HUES64 (cell line): ENCODE results near the gene GGT5. TPM values are rescaled to one million over a fixed set of nuclear protein-coding genes. Genes with fewer than 3 reads are reported as not detected.
A peak's percentile ranks its signal among the peaks of the same experiment; 100 is the strongest.
"Not testable (repeated sequence)": the region's sequence is repeated elsewhere in the genome, so short reads cannot be mapped to it uniquely, and the experiment has no call there.

Experiments used
- H3K27ac ChIP-seq: 2 replicates; pipeline ENCODE4 v1.7.0; 2013; ENCODE audit warnings: low read depth, low read length, inconsistent platforms
- H3K27me3 ChIP-seq: 2 replicates; pipeline ENCODE4 v1.6.1; 2013; ENCODE audit warnings: mild to moderate bottlenecking, low read length; ENCODE audit not compliant: insufficient read depth
- H3K36me3 ChIP-seq: 2 replicates; pipeline ENCODE4 v1.6.1; 2013; ENCODE audit warnings: mild to moderate bottlenecking, low read length; ENCODE audit not compliant: insufficient read depth
- H3K4me1 ChIP-seq: 2 replicates; pipeline ENCODE4 v1.6.1; 2013; ENCODE audit warnings: mild to moderate bottlenecking, low read length, moderate library complexity; ENCODE audit not compliant: insufficient read depth
- H3K4me3 ChIP-seq: 2 replicates; pipeline ENCODE4 v1.5.1; 2013; ENCODE audit warnings: mild to moderate bottlenecking, low read length, moderate library complexity
- H3K9ac ChIP-seq: 2 replicates; pipeline ENCODE4 v1.6.1; 2013; ENCODE audit warnings: mild to moderate bottlenecking, low read depth, low read length
- H3K9me3 ChIP-seq: 2 replicates; pipeline ENCODE4 v1.6.1; 2013; ENCODE audit warnings: low read depth, low read length; ENCODE audit not compliant: insufficient read depth
- WGBS: fragments of 150-250, 120-280 bp; methylation state at CpG from one replicate; pipeline ENCODE4 v1.1.7; 2013; ENCODE audit warnings: missing lambda C conversion rate; 5-methylcytosine and 5-hydroxymethylcytosine counted together
- polyA plus RNA-seq, 2 experiments: library from polyadenylated mRNA; stranded (reverse); fragments of 50-300 nt; gene quantifications; one replicate each; pipeline ENCODE4 v1.2.3, GENCODE V29; 2013

Gene GGT5, protein sequence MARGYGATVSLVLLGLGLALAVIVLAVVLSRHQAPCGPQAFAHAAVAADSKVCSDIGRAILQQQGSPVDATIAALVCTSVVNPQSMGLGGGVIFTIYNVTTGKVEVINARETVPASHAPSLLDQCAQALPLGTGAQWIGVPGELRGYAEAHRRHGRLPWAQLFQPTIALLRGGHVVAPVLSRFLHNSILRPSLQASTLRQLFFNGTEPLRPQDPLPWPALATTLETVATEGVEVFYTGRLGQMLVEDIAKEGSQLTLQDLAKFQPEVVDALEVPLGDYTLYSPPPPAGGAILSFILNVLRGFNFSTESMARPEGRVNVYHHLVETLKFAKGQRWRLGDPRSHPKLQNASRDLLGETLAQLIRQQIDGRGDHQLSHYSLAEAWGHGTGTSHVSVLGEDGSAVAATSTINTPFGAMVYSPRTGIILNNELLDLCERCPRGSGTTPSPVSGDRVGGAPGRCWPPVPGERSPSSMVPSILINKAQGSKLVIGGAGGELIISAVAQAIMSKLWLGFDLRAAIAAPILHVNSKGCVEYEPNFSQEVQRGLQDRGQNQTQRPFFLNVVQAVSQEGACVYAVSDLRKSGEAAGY
- not detected for polyA plus RNA-seq (2013, experiment 1 of 2)
- polyA plus RNA-seq (2013, experiment 2 of 2), result not detected

GRCh38 chr22:24245030-24245431 lies at the start of gene GGT5:
Gene GGT5 (minus strand): TSS chr22:24245082. CDS start chr22:24244725, 357 bp downstream.
- not testable (repeated sequence) for H3K9ac ChIP-seq, H3K27me3 ChIP-seq, H3K27ac ChIP-seq, H3K4me3 ChIP-seq, H3K9me3 ChIP-seq, H3K4me1 ChIP-seq, H3K36me3 ChIP-seq
- WGBS, result 75% methylated on average over 11 of the region's 12 CpGs

GRCh38 chr22:24292202-24292830 lies 47.4 kb upstream of the GGT5 start:
- H3K27ac ChIP-seq, H3K36me3 ChIP-seq, H3K9me3 ChIP-seq, H3K4me3 ChIP-seq, H3K9ac ChIP-seq, H3K27me3 ChIP-seq: not testable (repeated sequence)
- peaks cover 14% of the 10 kb centered on the region for H3K4me1 ChIP-seq
- no CpG with 5 or more reads among the region's 3 CpGs for WGBS

GRCh38 chr22:24291515-24292201 lies 46.8 kb upstream of the GGT5 start:
- H3K27ac ChIP-seq, result no peak overlapping the region
- H3K4me1 ChIP-seq, result peaks cover 14% of the 10 kb centered on the region
- WGBS, result 91% methylated on average over 3 of the region's 3 CpGs
- H3K4me3 ChIP-seq, result no peak overlapping the region
- H3K9me3 ChIP-seq, result no peaks in the 10 kb centered on the region
- H3K36me3 ChIP-seq, result no peaks in the 10 kb centered on the region
- H3K27me3 ChIP-seq, result no peaks in the 10 kb centered on the region
- H3K9ac ChIP-seq, result no peak overlapping the region

GRCh38 chr22:24290459-24290858 lies 45.6 kb upstream of the GGT5 start:
- Histone ChIP-seq H3K36me3 (no peaks in the 10 kb centered on the region), H3K9me3 (no peaks in the 10 kb centered on the region), H3K4me1 (peaks cover 21% of the 10 kb centered on the region), H3K4me3 (no peak overlapping the region), H3K27ac (no peak overlapping the region), H3K27me3 (no peaks in the 10 kb centered on the region), H3K9ac (no peak overlapping the region)

GRCh38 chr22:24289741-24290163 lies 44.9 kb upstream of the GGT5 start:
- Histone ChIP-seq H3K27me3 (no peaks in the 10 kb centered on the region), H3K36me3 (no peaks in the 10 kb centered on the region), H3K4me3 (no peak overlapping the region), H3K9me3 (no peaks in the 10 kb centered on the region), H3K4me1 (peaks cover 28% of the 10 kb centered on the region), H3K27ac (no peak overlapping the region; the same call in 1 of the 2 replicates), H3K9ac (no peak overlapping the region)
- WGBS, result 73% methylated on average over 4 of the region's 4 CpGs

GRCh38 chr22:24289114-24289513 lies 44.2 kb upstream of the GGT5 start:
- H3K27me3 ChIP-seq, result no peaks in the 10 kb centered on the region
- no peaks in the 10 kb centered on the region for H3K9me3 ChIP-seq
- H3K27ac ChIP-seq, result peak overlapping the region; percentile 1; the same call in 1 of the 2 replicates
- peaks cover 31% of the 10 kb centered on the region for H3K4me1 ChIP-seq
- H3K36me3 ChIP-seq, result no peaks in the 10 kb centered on the region
- no peak overlapping the region for H3K9ac ChIP-seq
- 78% methylated on average over 4 of the region's 4 CpGs for WGBS
- no peak overlapping the region for H3K4me3 ChIP-seq

DNA sequence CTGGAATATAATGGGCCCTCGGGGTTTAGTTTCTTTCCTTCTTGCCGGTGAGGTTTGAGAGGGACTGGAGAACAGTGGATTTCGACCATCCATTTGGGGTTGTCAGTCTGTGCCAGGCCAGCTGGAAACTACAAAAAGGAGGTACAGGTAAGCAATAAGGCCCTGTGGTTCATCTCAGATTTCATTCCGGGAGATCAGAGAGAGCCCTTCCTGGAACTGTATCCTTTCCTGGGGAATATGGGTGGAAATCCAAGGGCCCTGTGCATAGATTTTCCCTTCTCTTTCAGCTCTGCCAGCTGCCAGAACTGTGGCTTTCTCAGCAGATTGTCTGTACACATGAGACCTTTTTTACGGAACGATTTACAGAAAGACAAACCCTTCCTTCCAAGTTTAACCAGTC lies 42.9 kb upstream of the GGT5 start:
- not testable (repeated sequence) for H3K27me3 ChIP-seq, H3K36me3 ChIP-seq, H3K9ac ChIP-seq, H3K9me3 ChIP-seq, H3K4me3 ChIP-seq, H3K27ac ChIP-seq
- H3K4me1 ChIP-seq, result peaks cover 31% of the 10 kb centered on the region
- WGBS, result 96% methylated on average over 6 of the region's 6 CpGs

GRCh38 chr22:24287212-24287611 lies 42.3 kb upstream of the GGT5 start:
- not testable (repeated sequence) for H3K27me3 ChIP-seq, H3K27ac ChIP-seq, H3K36me3 ChIP-seq, H3K9ac ChIP-seq, H3K4me3 ChIP-seq, H3K9me3 ChIP-seq
- peaks cover 31% of the 10 kb centered on the region for H3K4me1 ChIP-seq
- WGBS, result 100% methylated on average over 1 of the region's 9 CpGs

DNA sequence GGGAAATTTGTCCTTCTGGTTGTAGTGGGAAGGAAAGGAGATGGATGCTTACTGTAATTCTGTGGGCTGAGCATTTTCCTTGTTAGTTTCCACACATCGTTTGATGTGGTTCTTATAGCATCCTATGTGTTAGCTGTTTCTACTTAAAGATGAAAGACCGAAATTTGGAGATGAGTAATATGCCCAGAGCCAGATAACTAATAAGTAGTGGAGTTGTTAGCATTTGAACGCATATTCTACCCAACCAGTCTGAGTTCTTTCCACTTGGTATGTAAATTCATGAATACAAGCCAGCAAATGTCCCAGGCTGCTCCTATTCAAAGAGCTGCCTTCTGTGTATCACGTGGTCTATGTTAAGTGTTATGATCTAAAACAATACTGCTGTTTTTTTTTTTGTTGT lies 40.4 kb upstream of the GGT5 start:
- H3K4me3 ChIP-seq, result no peak overlapping the region
- H3K36me3 ChIP-seq, result no peaks in the 10 kb centered on the region
- no peaks in the 10 kb centered on the region for H3K27me3 ChIP-seq
- no peak overlapping the region for H3K27ac ChIP-seq
- H3K4me1 ChIP-seq, result peaks cover 31% of the 10 kb centered on the region
- no peak overlapping the region for H3K9ac ChIP-seq
- H3K9me3 ChIP-seq, result no peaks in the 10 kb centered on the region
- WGBS, result 61% methylated on average over 4 of the region's 4 CpGs

DNA sequence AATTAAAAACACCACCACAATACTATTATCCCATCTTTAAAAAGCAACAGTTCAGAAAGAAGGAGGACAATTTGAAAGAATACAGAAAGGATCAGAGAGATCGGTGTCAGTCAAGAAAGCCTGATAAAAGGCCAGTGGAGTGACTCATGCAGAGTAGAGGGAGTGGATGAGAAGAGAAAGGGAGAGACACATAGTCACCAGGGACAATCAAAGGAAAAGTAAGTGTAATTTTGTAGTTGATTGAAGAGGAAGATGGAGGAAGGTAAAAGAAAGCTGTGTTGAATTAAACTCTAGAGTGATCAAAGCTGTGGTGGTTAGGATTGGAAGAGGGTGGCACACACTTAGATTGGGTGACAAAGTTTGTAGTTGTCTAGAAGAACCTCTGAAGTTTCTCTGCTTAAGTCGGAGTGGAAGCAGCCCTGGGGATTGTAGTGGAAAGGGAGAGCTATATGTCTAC lies 39.9 kb upstream of the GGT5 start:
- H3K9ac ChIP-seq, result no peak overlapping the region
- no peaks in the 10 kb centered on the region for H3K36me3 ChIP-seq
- H3K27ac ChIP-seq, result no peak overlapping the region
- H3K27me3 ChIP-seq, result no peaks in the 10 kb centered on the region
- H3K4me1 ChIP-seq, result peaks cover 27% of the 10 kb centered on the region
- no peaks in the 10 kb centered on the region for H3K9me3 ChIP-seq
- H3K4me3 ChIP-seq, result no peak overlapping the region
- WGBS, result 66% methylated on average over 2 of the region's 2 CpGs

GRCh38 chr22:24282401-24282800 lies 37.5 kb upstream of the GGT5 start:
- 98% methylated on average over 2 of the region's 2 CpGs for WGBS
- H3K9me3 ChIP-seq, result no peaks in the 10 kb centered on the region
- H3K27ac ChIP-seq, result no peak overlapping the region
- H3K27me3 ChIP-seq, result no peaks in the 10 kb centered on the region
- H3K9ac ChIP-seq, result no peak overlapping the region
- peaks cover 17% of the 10 kb centered on the region for H3K4me1 ChIP-seq
- H3K4me3 ChIP-seq, result no peak overlapping the region
- H3K36me3 ChIP-seq, result no peaks in the 10 kb centered on the region
